Neural progenitor cell (in vitro differentiated cells): ENCODE results near the gene PLCG1. TPM values are rescaled to one million over a fixed set of nuclear protein-coding genes. Genes with fewer than 3 reads are reported as not detected.

Experiments
- DNase-seq: peaks from one replicate; pipeline ENCODE4 v3.0.0-alpha.2; 2016; ENCODE audit warnings: low spot score
- H2AFZ ChIP-seq: fragments of 200-600 bp; sonication (generic); replicated peaks from 2 replicates; pipeline ENCODE4 v1.6.1; 2016; ENCODE audit warnings: antibody characterized with exemption
- H3F3A ChIP-seq: fragments of 200-600 bp; sonication (generic); 2 replicates; pipeline ENCODE4 v1.6.1; 2016; ENCODE audit warnings: antibody characterized with exemption, low read depth
- H3K27ac ChIP-seq: fragments of 200-600 bp; sonication (generic); 2 replicates; pipeline ENCODE4 v1.5.1; 2016; ENCODE audit warnings: mild to moderate bottlenecking
- H3K27me3 ChIP-seq: fragments of 200-600 bp; sonication (generic); 2 replicates; pipeline ENCODE4 v1.6.1; 2016; ENCODE audit warnings: mild to moderate bottlenecking, moderate library complexity
- H3K36me3 ChIP-seq: fragments of 200-600 bp; sonication (generic); 2 replicates; pipeline ENCODE4 v1.5.1; 2016
- H3K4me1 ChIP-seq: fragments of 200-600 bp; sonication (generic); 2 replicates; pipeline ENCODE4 v1.6.1; 2016; ENCODE audit warnings: mixed run types
- H3K4me2 ChIP-seq: fragments of 200-600 bp; sonication (generic); 2 replicates; pipeline ENCODE4 v1.6.1; 2016
- H3K4me3 ChIP-seq: fragments of 200-600 bp; sonication (generic); 2 replicates; pipeline ENCODE4 v1.5.1; 2016
- H3K79me2 ChIP-seq: fragments of 200-600 bp; sonication (generic); 2 replicates; pipeline ENCODE4 v1.6.1; 2016; ENCODE audit warnings: low read depth
- H3K9ac ChIP-seq: fragments of 200-600 bp; sonication (generic); 2 replicates; pipeline ENCODE4 v1.6.1; 2016
- H3K9me3 ChIP-seq: fragments of 200-600 bp; sonication (generic); 2 replicates; pipeline ENCODE4 v1.5.1; 2016; ENCODE audit warnings: low read depth
- H4K20me1 ChIP-seq: fragments of 200-600 bp; sonication (generic); 2 replicates; pipeline ENCODE4 v1.6.1; 2016; ENCODE audit warnings: low read depth
- H3K27ac Mint-ChIP-seq: 3 replicates; pipeline ENCODE4 v1.8.0; 2021; ENCODE audit warnings: mixed read lengths
- H3K27me3 Mint-ChIP-seq: 2 replicates; pipeline ENCODE4 v1.8.0; 2022; ENCODE audit warnings: low read depth, mild to moderate bottlenecking, inconsistent platforms, moderate library complexity, mixed read lengths; ENCODE audit not compliant: insufficient read depth
- H3K36me3 Mint-ChIP-seq: 3 replicates; pipeline ENCODE4 v1.8.0; 2021; ENCODE audit warnings: mixed read lengths
- H3K4me1 Mint-ChIP-seq: 3 replicates; pipeline ENCODE4 v1.8.0; 2021; ENCODE audit warnings: mixed read lengths
- H3K4me3 Mint-ChIP-seq: 3 replicates; pipeline ENCODE4 v1.8.0; 2021; ENCODE audit warnings: mild to moderate bottlenecking, moderate library complexity, mixed read lengths
- H3K9me3 Mint-ChIP-seq: 3 replicates; pipeline ENCODE4 v1.8.0; 2020; ENCODE audit warnings: mixed read lengths
- EZH2 ChIP-seq: fragments of 200-600 bp; sonication (generic); IDR thresholded peaks from 2 replicates; pipeline ENCODE4 v1.6.1; 2017; ENCODE audit warnings: antibody characterized with exemption, mild to moderate bottlenecking, moderate library complexity
- EZH2phosphoT487 ChIP-seq: fragments of 200-600 bp; sonication (generic); IDR thresholded peaks from 2 replicates; pipeline ENCODE4 v1.6.1; 2017; ENCODE audit warnings: antibody characterized with exemption
- total RNA-seq: library from RNA; depleted of rRNA; stranded (reverse); fragments of >200 nt; gene quantifications from 2 replicates; pipeline ENCODE4 v1.2.3, GENCODE V29; 2015; ENCODE audit warnings: low replicate concordance
- TF ChIP-seq, protein P1 (sequence below): fragments of 200-600 bp; sonication (generic); IDR thresholded peaks from 2 replicates; pipeline ENCODE4 v1.5.1; 2017; ENCODE audit warnings: antibody characterized with exemption, mild to moderate bottlenecking

Gene PLCG1
- total RNA-seq, 1 donor from 2014 or later = 146 TPM

GRCh38 chr20:41098703-41099250 lies 38.6 kb upstream of the PLCG1 start:
- no peak overlapping the region for H3K9ac ChIP-seq
- H3K4me1 ChIP-seq = no peaks in the 10 kb centered on the region
- H3K9me3 ChIP-seq = no peaks in the 10 kb centered on the region
- peaks cover 63% of the 10 kb centered on the region for H3K36me3 ChIP-seq
- no peak overlapping the region for H2AFZ ChIP-seq
- no peak overlapping the region for H3K27ac ChIP-seq
- peaks cover 27% of the 10 kb centered on the region for H3F3A ChIP-seq
- H4K20me1 ChIP-seq = peaks cover 9% of the 10 kb centered on the region
- peaks cover 27% of the 10 kb centered on the region for H3K36me3 Mint-ChIP-seq
- no peaks in the 10 kb centered on the region for H3K27me3 ChIP-seq
- no peak overlapping the region for H3K4me2 ChIP-seq
- TF ChIP-seq EZH2phosphoT487 = no peak
- TF ChIP-seq EZH2 = no peak
- TF ChIP-seq, protein P1, sequence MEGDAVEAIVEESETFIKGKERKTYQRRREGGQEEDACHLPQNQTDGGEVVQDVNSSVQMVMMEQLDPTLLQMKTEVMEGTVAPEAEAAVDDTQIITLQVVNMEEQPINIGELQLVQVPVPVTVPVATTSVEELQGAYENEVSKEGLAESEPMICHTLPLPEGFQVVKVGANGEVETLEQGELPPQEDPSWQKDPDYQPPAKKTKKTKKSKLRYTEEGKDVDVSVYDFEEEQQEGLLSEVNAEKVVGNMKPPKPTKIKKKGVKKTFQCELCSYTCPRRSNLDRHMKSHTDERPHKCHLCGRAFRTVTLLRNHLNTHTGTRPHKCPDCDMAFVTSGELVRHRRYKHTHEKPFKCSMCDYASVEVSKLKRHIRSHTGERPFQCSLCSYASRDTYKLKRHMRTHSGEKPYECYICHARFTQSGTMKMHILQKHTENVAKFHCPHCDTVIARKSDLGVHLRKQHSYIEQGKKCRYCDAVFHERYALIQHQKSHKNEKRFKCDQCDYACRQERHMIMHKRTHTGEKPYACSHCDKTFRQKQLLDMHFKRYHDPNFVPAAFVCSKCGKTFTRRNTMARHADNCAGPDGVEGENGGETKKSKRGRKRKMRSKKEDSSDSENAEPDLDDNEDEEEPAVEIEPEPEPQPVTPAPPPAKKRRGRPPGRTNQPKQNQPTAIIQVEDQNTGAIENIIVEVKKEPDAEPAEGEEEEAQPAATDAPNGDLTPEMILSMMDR = no peak
- H3K27ac Mint-ChIP-seq = no peak overlapping the region
- no peak for DNase-seq
- H3K9me3 Mint-ChIP-seq = no peaks in the 10 kb centered on the region
- no peak overlapping the region for H3K4me3 Mint-ChIP-seq
- H3K79me2 ChIP-seq = peaks cover 10% of the 10 kb centered on the region
- H3K27me3 Mint-ChIP-seq = no peaks in the 10 kb centered on the region
- H3K4me1 Mint-ChIP-seq = no peaks in the 10 kb centered on the region
- no peak overlapping the region for H3K4me3 ChIP-seq

- Mint-ChIP-seq H3K4me3 (no peak overlapping the region), H3K27ac (no peak overlapping the region), H3K9me3 (no peaks in the 10 kb centered on the region), H3K27me3 (no peaks in the 10 kb centered on the region), H3K4me1 (no peaks in the 10 kb centered on the region), H3K36me3 (peaks cover 28% of the 10 kb centered on the region)
- Histone ChIP-seq H3K4me1 (no peaks in the 10 kb centered on the region), H3K79me2 (peaks cover 10% of the 10 kb centered on the region), H3K9me3 (no peaks in the 10 kb centered on the region), H2AFZ (no peak overlapping the region), H3K4me2 (no peak overlapping the region), H3K27ac (no peak overlapping the region), H3F3A (peaks cover 20% of the 10 kb centered on the region), H4K20me1 (peaks cover 9% of the 10 kb centered on the region), H3K36me3 (peaks cover 63% of the 10 kb centered on the region), H3K9ac (no peak overlapping the region), H3K27me3 (no peaks in the 10 kb centered on the region), H3K4me3 (no peak overlapping the region)
- no peak for TF ChIP-seq EZH2
- TF ChIP-seq, protein P1 = no peak
- TF ChIP-seq EZH2phosphoT487 = no peak
- no peak for DNase-seq
Observed at GRCh38 chr20:41100001-41100480, 37.3 kb upstream of the PLCG1 start.

DNA sequence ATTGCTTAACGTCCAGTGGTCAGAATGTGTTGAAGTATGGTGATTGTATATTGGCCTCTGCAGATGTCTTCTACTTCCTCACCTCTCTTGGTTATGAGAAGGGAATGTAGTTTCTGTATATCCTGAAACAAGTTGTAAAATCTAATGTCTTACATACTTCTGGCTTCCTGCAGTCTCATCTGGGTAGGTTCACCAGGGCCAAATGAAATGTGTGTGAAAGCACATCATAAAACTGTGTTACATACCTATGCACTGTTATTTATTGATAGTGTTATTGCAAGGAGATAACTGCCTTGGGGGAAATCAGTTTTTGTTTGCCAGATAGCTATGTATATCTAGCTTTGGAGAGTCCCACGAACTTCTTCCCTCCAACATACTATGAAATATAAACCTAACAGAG lies 35.7 kb upstream of the PLCG1 start:
- Histone ChIP-seq H3K4me3 (no peak overlapping the region), H3K27ac (no peak overlapping the region), H2AFZ (no peak overlapping the region), H3K36me3 (peaks cover 54% of the 10 kb centered on the region), H3K27me3 (no peaks in the 10 kb centered on the region), H3K4me1 (no peaks in the 10 kb centered on the region), H3K9ac (no peak overlapping the region), H3K9me3 (no peaks in the 10 kb centered on the region), H3K4me2 (no peak overlapping the region), H3K79me2 (no peaks in the 10 kb centered on the region), H4K20me1 (no peaks in the 10 kb centered on the region), H3F3A (peaks cover 18% of the 10 kb centered on the region)
- TF ChIP-seq EZH2phosphoT487 = no peak
- TF ChIP-seq, protein P1 = no peak
- no peak for TF ChIP-seq EZH2
- H3K36me3 Mint-ChIP-seq = peaks cover 29% of the 10 kb centered on the region
- H3K4me1 Mint-ChIP-seq = no peaks in the 10 kb centered on the region
- no peak for DNase-seq
- no peaks in the 10 kb centered on the region for H3K27me3 Mint-ChIP-seq
- H3K4me3 Mint-ChIP-seq = no peak overlapping the region
- H3K9me3 Mint-ChIP-seq = no peaks in the 10 kb centered on the region
- no peak overlapping the region for H3K27ac Mint-ChIP-seq
